Gastroesophageal sphincter (tissue), 4 donors: ENCODE data around the gene PDE4C. TPM values are rescaled to one million over a fixed set of nuclear protein-coding genes. Genes with fewer than 3 reads are reported as not detected.

Experiments used
- ATAC-seq: fragments of 150-250 bp; one replicate; pipeline ENCODE4 v1.9.1; 2016; ENCODE audit warnings: mild to moderate bottlenecking, moderate library complexity
- H3K27ac ChIP-seq, 4 donors: fragments of 200-600 bp; sonication (generic) in 3 of 4; 1 replicate in 3 of 4; 2 replicates in 1 of 4; pipeline ENCODE4 v1.5.1; 2016 to 2019
- H3K27me3 ChIP-seq: fragments of 200-600 bp; sonication (generic); one replicate; pipeline ENCODE4 v1.5.1; 2019
- H3K36me3 ChIP-seq, 2 donors: fragments of 200-600 bp; sonication (generic); one replicate each; pipeline ENCODE4 v1.5.1; 2019; ENCODE audit warnings: control low read depth in 1 of 2
- H3K4me1 ChIP-seq, 3 donors: fragments of 200-600 bp; sonication (generic); 1 replicate in 2 of 3; 2 replicates in 1 of 3; pipeline ENCODE4 v1.5.1; 2016 to 2019; ENCODE audit warnings: control low read depth in 2 of 3
- H3K4me3 ChIP-seq, 2 donors: fragments of 200-600 bp; sonication (generic); one replicate each; pipeline ENCODE4 v1.5.1; 2019; ENCODE audit warnings: mild to moderate bottlenecking in 1 of 2, moderate library complexity in 1 of 2
- H3K9me3 ChIP-seq, 3 donors: fragments of 200-600 bp; sonication (generic); one replicate each; pipeline ENCODE4 v1.5.1; 2017 to 2019; ENCODE audit warnings: control low read depth in 2 of 3
- CTCF ChIP-seq, 4 experiments: fragments of 200-600 bp in 2 of 4; fragments of 450-650 bp in 2 of 4; sonication (generic) in 1 of 4; IDR thresholded peaks; one replicate each; pipeline ENCODE4 v1.5.1; 2017 to 2019; ENCODE audit warnings: antibody characterized with exemption in 4 of 4, mild to moderate bottlenecking in 2 of 4, moderate library complexity in 2 of 4
- EP300 ChIP-seq: sonication (generic); formaldehyde crosslinking; IDR thresholded peaks from one replicate; pipeline ENCODE4 v1.6.1; 2017; ENCODE audit warnings: antibody characterized with exemption, mild to moderate bottlenecking
- POLR2A ChIP-seq, 2 donors: fragments of 450-650 bp; IDR thresholded peaks; one replicate each; pipeline ENCODE4 v1.6.1; 2017; ENCODE audit warnings: antibody characterized with exemption in 2 of 2, mild to moderate bottlenecking in 2 of 2, moderate library complexity in 1 of 2
- POLR2AphosphoS5 ChIP-seq: sonication (generic); formaldehyde crosslinking; IDR thresholded peaks from one replicate; pipeline ENCODE4 v1.6.1; 2017; ENCODE audit warnings: antibody characterized with exemption
- WGBS, 2 donors: methylation state at CpG; one replicate each; pipeline ENCODE4 v1.1.5; 2018; ENCODE audit warnings: low coverage in 1 of 2; 5-methylcytosine and 5-hydroxymethylcytosine counted together
- total RNA-seq, 4 donors: library from RNA; depleted of rRNA; stranded (reverse); fragments of >200 nt; gene quantifications; one replicate each; pipeline ENCODE4 v1.1.0, GENCODE V29; 2016

Gene PDE4C
- total RNA-seq, 4 donors from 2014 or later = 0.35 to 2.3 (median 0.53) TPM

GRCh38 chr19:18262144-18262543, 35.9 kb upstream of the PDE4C start:
- Histone ChIP-seq H3K27ac (no peak overlapping the region), H3K36me3 (peaks cover 0 to 68% of the 10 kb centered on the region in 2 donors), H3K4me1 (no peaks in the 10 kb centered on the region), H3K9me3 (no peaks in the 10 kb centered on the region), H3K4me3 (no peak overlapping the region), H3K27me3 (no peaks in the 10 kb centered on the region)
- TF ChIP-seq POLR2A (IDR thresholded peaks at IDR 0.05) (no peak), CTCF (IDR thresholded peaks at IDR 0.05) (no peak), POLR2AphosphoS5 (no peak), EP300 (no peak)
- no peak for ATAC-seq

GRCh38 chr19:18261474-18261873, 35.2 kb upstream of the PDE4C start:
- Histone ChIP-seq H3K27ac (no peak overlapping the region), H3K4me3 (no peak overlapping the region), H3K36me3 (peaks cover 0 to 68% of the 10 kb centered on the region in 2 donors), H3K4me1 (no peaks in the 10 kb centered on the region), H3K9me3 (no peaks in the 10 kb centered on the region), H3K27me3 (no peaks in the 10 kb centered on the region)
- no CpG with 5 or more reads among the region's 2 CpGs for WGBS, 2 donors
- TF ChIP-seq POLR2AphosphoS5 (no peak), EP300 (no peak), POLR2A (IDR thresholded peaks at IDR 0.05) (no peak), CTCF (IDR thresholded peaks at IDR 0.05) (no peak)
- ATAC-seq = no peak

- Histone ChIP-seq H3K4me3 (no peak overlapping the region), H3K4me1 (no peaks in the 10 kb centered on the region), H3K27ac (no peak overlapping the region), H3K27me3 (peaks cover 10% of the 10 kb centered on the region), H3K36me3 (peaks cover 0 to 52% of the 10 kb centered on the region in 2 donors), H3K9me3 (no peaks in the 10 kb centered on the region)
- whole genome bisulfite sequencing, 2 donors = no CpG with 5 or more reads among the region's 4 CpGs
- ATAC-seq = no peak
- no peak for TF ChIP-seq POLR2A (IDR thresholded peaks at IDR 0.05)
- TF ChIP-seq CTCF (IDR thresholded peaks at IDR 0.05) = no peak
- no peak for TF ChIP-seq POLR2AphosphoS5
- TF ChIP-seq EP300 = no peak
These were observed 33.7 kb upstream of the PDE4C start for GRCh38 chr19:18259893-18260292.

GRCh38 chr19:18257503-18258470, 31.5 kb upstream of the PDE4C start:
- Histone ChIP-seq H3K4me3 (no peak overlapping the region), H3K36me3 (peaks cover 0 to 31% of the 10 kb centered on the region in 2 donors), H3K27me3 (peaks cover 29% of the 10 kb centered on the region), H3K9me3 (no peaks in the 10 kb centered on the region), H3K27ac (no peak overlapping the region), H3K4me1 (no peaks in the 10 kb centered on the region)
- no peak for TF ChIP-seq CTCF (IDR thresholded peaks at IDR 0.05)
- no peak for TF ChIP-seq EP300
- TF ChIP-seq POLR2AphosphoS5 = no peak
- no peak for TF ChIP-seq POLR2A (IDR thresholded peaks at IDR 0.05)
- 80% methylated on average over 1 of the region's 55 CpGs; no CpG with 5 or more reads in 1 of the 2 donors for WGBS, 2 donors
- ATAC-seq = no peak
